ENCODE data around the gene ECE2. TPM values are rescaled to one million over a fixed set of nuclear protein-coding genes. Genes with fewer than 3 reads are reported as not detected.

ECE2 gene
- total and polyA plus RNA-seq, 10 of the 15 experiments (the other 5 are each of a cell fraction or from before 2014, with no cell fraction given): not detected

DNA sequence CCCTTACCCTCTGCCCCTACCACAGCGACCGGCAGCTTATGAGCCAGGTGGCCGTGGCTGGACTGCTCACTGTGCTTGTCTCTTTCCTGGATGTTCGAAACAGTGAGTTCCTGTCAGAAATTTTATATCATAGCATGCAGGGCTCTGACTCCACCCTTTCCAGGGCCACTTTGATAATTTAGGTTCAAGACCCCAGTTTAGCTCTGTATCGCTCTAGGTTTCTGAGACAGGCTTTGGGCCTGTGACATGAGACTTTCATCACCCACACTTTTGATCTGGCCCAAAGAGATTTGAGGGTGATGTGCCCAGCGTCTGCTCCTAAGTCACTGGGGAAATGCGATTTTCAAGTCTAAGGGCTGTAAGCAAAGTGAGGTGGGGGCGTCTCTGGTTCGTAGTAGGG lies 32.1 kb downstream of the ECE2 start:
- Histone ChIP-seq H2AFZ (ENCODE audit: control insufficient read depth, low read depth, low read length) (no peak overlapping the region), H3K4me3 (no peak overlapping the region), H3K9me3 (replicated peaks; ENCODE audit: control insufficient read depth, insufficient read depth, low read length) (no peaks in the 10 kb centered on the region), H3K27me3 (replicated peaks in 1 of 2; ENCODE audit: control insufficient read depth in 2 of 2, insufficient read depth in 2 of 2, low read length in 1 of 2) (no peaks in the 10 kb centered on the region), H3K36me3 (ENCODE audit: control insufficient read depth in 2 of 2, insufficient read depth in 2 of 2, low read length in 1 of 2) (peaks cover 20 to 24% of the 10 kb centered on the region in 2 experiments), H3K4me1 (ENCODE audit: control insufficient read depth, insufficient read depth, low read length) (no peaks in the 10 kb centered on the region), H4K20me1 (ENCODE audit: control insufficient read depth, insufficient read depth) (no peaks in the 10 kb centered on the region), H3K4me2 (ENCODE audit: control insufficient read depth, insufficient read depth) (no peak overlapping the region), H3K9ac (ENCODE audit: control insufficient read depth, insufficient read depth, low read length) (no peak overlapping the region), H3K27ac (ENCODE audit: control insufficient read depth, insufficient read depth) (no peak overlapping the region), H3K79me2 (ENCODE audit: control insufficient read depth, insufficient read depth, low read length) (no peaks in the 10 kb centered on the region)
- ATAC-seq (no peak), DNase-seq (ENCODE audit: low read depth, low spot score) (no peak), FAIRE-seq (no peak)
- SMC1A ChIA-PET (ENCODE audit: uncharacterized antibody, unreplicated experiment): no interaction called here
- BruUV-seq (replicated peaks): no TSS peak
- RAD21 ChIA-PET (ENCODE audit: unreplicated experiment): no interaction called here
- in situ Hi-C loops (cut with MboI): no loop called here
- intact Hi-C loops (cut with micrococcal nuclease; ENCODE audit: unreplicated experiment): no loop called here
- POLR2A ChIA-PET: no interaction called here
- WGBS (ENCODE audit: insufficient coverage, insufficient replicate concordance, low lambda C conversion rate, missing lambda C conversion rate): 92% methylated on average over 9 of the region's 9 CpGs
- TF ChIP-seq, protein P1, sequence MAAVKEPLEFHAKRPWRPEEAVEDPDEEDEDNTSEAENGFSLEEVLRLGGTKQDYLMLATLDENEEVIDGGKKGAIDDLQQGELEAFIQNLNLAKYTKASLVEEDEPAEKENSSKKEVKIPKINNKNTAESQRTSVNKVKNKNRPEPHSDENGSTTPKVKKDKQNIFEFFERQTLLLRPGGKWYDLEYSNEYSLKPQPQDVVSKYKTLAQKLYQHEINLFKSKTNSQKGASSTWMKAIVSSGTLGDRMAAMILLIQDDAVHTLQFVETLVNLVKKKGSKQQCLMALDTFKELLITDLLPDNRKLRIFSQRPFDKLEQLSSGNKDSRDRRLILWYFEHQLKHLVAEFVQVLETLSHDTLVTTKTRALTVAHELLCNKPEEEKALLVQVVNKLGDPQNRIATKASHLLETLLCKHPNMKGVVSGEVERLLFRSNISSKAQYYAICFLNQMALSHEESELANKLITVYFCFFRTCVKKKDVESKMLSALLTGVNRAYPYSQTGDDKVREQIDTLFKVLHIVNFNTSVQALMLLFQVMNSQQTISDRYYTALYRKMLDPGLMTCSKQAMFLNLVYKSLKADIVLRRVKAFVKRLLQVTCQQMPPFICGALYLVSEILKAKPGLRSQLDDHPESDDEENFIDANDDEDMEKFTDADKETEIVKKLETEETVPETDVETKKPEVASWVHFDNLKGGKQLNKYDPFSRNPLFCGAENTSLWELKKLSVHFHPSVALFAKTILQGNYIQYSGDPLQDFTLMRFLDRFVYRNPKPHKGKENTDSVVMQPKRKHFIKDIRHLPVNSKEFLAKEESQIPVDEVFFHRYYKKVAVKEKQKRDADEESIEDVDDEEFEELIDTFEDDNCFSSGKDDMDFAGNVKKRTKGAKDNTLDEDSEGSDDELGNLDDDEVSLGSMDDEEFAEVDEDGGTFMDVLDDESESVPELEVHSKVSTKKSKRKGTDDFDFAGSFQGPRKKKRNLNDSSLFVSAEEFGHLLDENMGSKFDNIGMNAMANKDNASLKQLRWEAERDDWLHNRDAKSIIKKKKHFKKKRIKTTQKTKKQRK (IDR thresholded peaks at IDR 0.05; ENCODE audit: low read depth, low read length): no peak
- TF ChIP-seq SMAD5 (IDR thresholded peaks at IDR 0.05; ENCODE audit: low read depth) (no peak), IRF4 (IDR thresholded peaks at IDR 0.05; ENCODE audit: low read depth, low read length) (no peak), ZNF217 (IDR thresholded peaks at IDR 0.05) (no peak), NBN (IDR thresholded peaks at IDR 0.05) (no peak), ASH2L (IDR thresholded peaks at IDR 0.05; ENCODE audit: borderline replicate concordance, low read depth) (no peak)
- TF ChIP-seq, protein P2, sequence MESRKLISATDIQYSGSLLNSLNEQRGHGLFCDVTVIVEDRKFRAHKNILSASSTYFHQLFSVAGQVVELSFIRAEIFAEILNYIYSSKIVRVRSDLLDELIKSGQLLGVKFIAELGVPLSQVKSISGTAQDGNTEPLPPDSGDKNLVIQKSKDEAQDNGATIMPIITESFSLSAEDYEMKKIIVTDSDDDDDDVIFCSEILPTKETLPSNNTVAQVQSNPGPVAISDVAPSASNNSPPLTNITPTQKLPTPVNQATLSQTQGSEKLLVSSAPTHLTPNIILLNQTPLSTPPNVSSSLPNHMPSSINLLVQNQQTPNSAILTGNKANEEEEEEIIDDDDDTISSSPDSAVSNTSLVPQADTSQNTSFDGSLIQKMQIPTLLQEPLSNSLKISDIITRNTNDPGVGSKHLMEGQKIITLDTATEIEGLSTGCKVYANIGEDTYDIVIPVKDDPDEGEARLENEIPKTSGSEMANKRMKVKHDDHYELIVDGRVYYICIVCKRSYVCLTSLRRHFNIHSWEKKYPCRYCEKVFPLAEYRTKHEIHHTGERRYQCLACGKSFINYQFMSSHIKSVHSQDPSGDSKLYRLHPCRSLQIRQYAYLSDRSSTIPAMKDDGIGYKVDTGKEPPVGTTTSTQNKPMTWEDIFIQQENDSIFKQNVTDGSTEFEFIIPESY (IDR thresholded peaks at IDR 0.05): no peak
- TF ChIP-seq, protein P3, sequence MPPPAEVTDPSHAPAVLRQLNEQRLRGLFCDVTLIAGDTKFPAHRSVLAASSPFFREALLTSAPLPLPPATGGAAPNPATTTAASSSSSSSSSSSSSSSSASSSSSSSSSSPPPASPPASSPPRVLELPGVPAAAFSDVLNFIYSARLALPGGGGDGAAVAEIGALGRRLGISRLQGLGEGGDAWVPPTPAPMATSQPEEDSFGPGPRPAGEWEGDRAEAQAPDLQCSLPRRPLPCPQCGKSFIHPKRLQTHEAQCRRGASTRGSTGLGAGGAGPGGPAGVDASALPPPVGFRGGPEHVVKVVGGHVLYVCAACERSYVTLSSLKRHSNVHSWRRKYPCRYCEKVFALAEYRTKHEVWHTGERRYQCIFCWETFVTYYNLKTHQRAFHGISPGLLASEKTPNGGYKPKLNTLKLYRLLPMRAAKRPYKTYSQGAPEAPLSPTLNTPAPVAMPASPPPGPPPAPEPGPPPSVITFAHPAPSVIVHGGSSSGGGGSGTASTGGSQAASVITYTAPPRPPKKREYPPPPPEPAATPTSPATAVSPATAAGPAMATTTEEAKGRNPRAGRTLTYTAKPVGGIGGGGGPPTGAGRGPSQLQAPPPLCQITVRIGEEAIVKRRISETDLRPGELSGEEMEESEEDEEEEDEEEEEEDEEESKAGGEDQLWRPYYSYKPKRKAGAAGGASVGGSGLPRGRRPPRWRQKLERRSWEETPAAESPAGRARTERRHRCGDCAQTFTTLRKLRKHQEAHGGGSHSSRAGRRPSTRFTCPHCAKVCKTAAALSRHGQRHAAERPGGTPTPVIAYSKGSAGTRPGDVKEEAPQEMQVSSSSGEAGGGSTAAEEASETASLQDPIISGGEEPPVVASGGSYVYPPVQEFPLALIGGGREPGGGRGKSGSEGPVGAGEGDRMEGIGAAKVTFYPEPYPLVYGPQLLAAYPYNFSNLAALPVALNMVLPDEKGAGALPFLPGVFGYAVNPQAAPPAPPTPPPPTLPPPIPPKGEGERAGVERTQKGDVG (CRISPR knock-in tag; IDR thresholded peaks at IDR 0.05): no peak
- CTCF ChIA-PET: no interaction called here
